K562 (cell line): ENCODE results near the gene SON. TPM values are rescaled to one million over a fixed set of nuclear protein-coding genes. Genes with fewer than 3 reads are reported as not detected.

Source experiments
- ARID3B ChIP-seq: fragments of 250-450 bp; sonication (Bioruptor Pico); IDR thresholded peaks from 2 replicates; pipeline ENCODE4 v1.4.0; 2020; ENCODE audit warnings: borderline replicate concordance
- CREM ChIP-seq: IDR thresholded peaks from 2 replicates; pipeline ENCODE4 v1.6.1; 2014; ENCODE audit warnings: antibody characterized with exemption, low read depth
- FIP1L1 ChIP-seq: fragments of 200-400 bp; formaldehyde crosslinking; IDR thresholded peaks from 2 replicates; pipeline ENCODE4 v1.6.1; 2018; ENCODE audit warnings: mild to moderate bottlenecking, low read depth, low read length; ENCODE audit not compliant: poor library complexity, severe bottlenecking
- IFI16 ChIP-seq: fragments of 250-450 bp; sonication (Bioruptor Pico); IDR thresholded peaks from 2 replicates; pipeline ENCODE4 v2.1.2; 2022; ENCODE audit warnings: mild to moderate bottlenecking, inconsistent platforms
- JUNB ChIP-seq: fragments of 450-650 bp; formaldehyde crosslinking; conservative IDR thresholded peaks from 2 replicates; pipeline ENCODE4 v1.4.0; 2020; ENCODE audit warnings: mild to moderate bottlenecking
- MTA3 ChIP-seq: fragments of 450-650 bp; formaldehyde crosslinking; IDR thresholded peaks from 2 replicates; pipeline ENCODE4 v1.6.1; 2017; ENCODE audit warnings: mild to moderate bottlenecking, borderline replicate concordance
- RBFOX2 ChIP-seq: fragments of 200-400 bp; formaldehyde crosslinking; IDR thresholded peaks from 2 replicates; pipeline ENCODE4 v1.6.1; 2017; ENCODE audit warnings: low read depth, mild to moderate bottlenecking, low read length, moderate library complexity
- ZHX1 ChIP-seq: fragments of 150-350 bp; conservative IDR thresholded peaks from 2 replicates; pipeline ENCODE4 v1.6.1; 2014; ENCODE audit warnings: low read length
- ZNF134 ChIP-seq: fragments of 250-450 bp; sonication (Bioruptor Pico); conservative IDR thresholded peaks from 2 replicates; pipeline ENCODE4 v1.4.0; 2020
- ZZZ3 ChIP-seq: fragments of 450-650 bp; IDR thresholded peaks from 2 replicates; pipeline ENCODE4 v1.6.1; 2016; ENCODE audit warnings: antibody characterized with exemption, mild to moderate bottlenecking, moderate library complexity
- polyA plus RNA-seq, 8 experiments: library from polyadenylated mRNA; depleted of rRNA in 4 of 8; stranded (reverse) in 5 of 8; unstranded in 3 of 8; fragments of >200 nt; fragmentation: Nextera tagmentation in 2 of 8; fragmentation: Illumina TruSeq in 1 of 8; extraction: Ambion mirVana in 2 of 8; extraction: Trizol in 1 of 8; gene quantifications; 2 replicates each; pipeline versions ENCODE4 v1.2.1 to v1.2.3, GENCODE V29; 2011 to 2014; ENCODE audit warnings: inconsistent platforms in 1 of 8, missing spikeins in 1 of 8
- total RNA-seq, 7 experiments: library from RNA; depleted of rRNA in 6 of 7; stranded (reverse); fragments of >200 nt in 6 of 7; fragmentation: Illumina TruSeq in 2 of 7; extraction: Trizol in 2 of 7; gene quantifications; 2 replicates each; pipeline versions ENCODE4 v1.2.1 to v1.2.3, GENCODE V29; 2011 to 2021; ENCODE audit warnings: low replicate concordance in 1 of 7
- TF ChIP-seq, protein P1 (sequence below): sonication (generic); formaldehyde crosslinking; IDR thresholded peaks from 2 replicates; pipeline ENCODE4 v1.8.1; 2022; ENCODE audit warnings: missing genetic modification reagents

SON gene
- total and polyA plus RNA-seq, 9 of the 15 experiments (the other 6 are each of a cell fraction or from before 2014, with no cell fraction given): 105 to 742 (median 187) TPM

DNA sequence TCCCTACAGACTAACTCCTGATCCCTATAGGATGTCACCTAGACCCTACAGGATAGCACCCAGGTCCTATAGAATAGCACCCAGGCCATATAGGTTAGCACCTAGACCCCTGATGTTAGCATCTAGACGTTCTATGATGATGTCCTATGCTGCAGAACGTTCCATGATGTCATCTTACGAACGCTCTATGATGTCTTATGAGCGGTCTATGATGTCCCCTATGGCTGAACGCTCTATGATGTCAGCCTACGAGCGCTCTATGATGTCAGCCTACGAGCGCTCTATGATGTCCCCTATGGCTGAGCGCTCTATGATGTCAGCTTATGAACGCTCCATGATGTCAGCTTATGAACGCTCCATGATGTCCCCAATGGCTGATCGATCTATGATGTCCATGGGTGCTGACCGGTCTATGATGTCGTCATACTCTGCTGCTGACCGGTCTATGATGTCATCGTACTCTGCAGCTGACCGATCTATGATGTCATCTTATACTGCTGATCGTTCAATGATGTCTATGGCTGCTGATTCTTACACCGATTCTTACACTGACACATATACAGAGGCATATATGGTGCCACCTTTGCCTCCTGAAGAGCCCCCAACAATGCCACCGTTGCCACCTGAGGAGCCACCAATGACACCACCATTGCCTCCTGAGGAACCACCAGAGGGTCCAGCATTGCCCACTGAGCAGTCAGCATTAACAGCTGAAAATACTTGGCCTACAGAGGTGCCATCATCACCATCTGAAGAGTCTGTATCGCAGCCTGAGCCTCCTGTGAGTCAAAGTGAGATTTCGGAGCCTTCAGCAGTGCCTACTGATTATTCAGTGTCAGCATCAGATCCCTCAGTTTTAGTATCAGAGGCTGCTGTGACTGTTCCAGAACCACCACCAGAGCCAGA, 9.5 kb downstream of the SON start (continued):
- no peak for TF ChIP-seq FIP1L1
- peak; percentile 94 for TF ChIP-seq JUNB (CRISPR knock-in tag)
- TF ChIP-seq, protein P1, sequence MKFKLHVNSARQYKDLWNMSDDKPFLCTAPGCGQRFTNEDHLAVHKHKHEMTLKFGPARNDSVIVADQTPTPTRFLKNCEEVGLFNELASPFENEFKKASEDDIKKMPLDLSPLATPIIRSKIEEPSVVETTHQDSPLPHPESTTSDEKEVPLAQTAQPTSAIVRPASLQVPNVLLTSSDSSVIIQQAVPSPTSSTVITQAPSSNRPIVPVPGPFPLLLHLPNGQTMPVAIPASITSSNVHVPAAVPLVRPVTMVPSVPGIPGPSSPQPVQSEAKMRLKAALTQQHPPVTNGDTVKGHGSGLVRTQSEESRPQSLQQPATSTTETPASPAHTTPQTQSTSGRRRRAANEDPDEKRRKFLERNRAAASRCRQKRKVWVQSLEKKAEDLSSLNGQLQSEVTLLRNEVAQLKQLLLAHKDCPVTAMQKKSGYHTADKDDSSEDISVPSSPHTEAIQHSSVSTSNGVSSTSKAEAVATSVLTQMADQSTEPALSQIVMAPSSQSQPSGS (CRISPR knock-in tag): peak; percentile 92
- no peak for TF ChIP-seq ZZZ3
- no peak for TF ChIP-seq ZNF134
- no peak for TF ChIP-seq ARID3B
- peak; percentile 62; the same call in 1 of the 2 replicates for TF ChIP-seq MTA3
- TF ChIP-seq IFI16 (CRISPR knock-in tag): no peak
- TF ChIP-seq CREM: peak; percentile 93
- TF ChIP-seq RBFOX2: 0 out of 2 replicates have a peak, but pooled peaks have one; percentile 32
- TF ChIP-seq ZHX1: no peak
